GM18511 (cell line): ENCODE results near the gene MYH9.
"Not testable (repeated sequence)": the region's sequence is repeated elsewhere in the genome, so short reads cannot be mapped to it uniquely, and the experiment has no call there.

ENCODE experiments used
- ATAC-seq: cut with Tn5 transposase; IDR thresholded peaks from one replicate; pipeline ENCODE4 v1.9.1; 2021; ENCODE audit warnings: mild to moderate bottlenecking, moderate library complexity; ENCODE audit not compliant: unreplicated experiment

The MYH9 gene

GRCh38 chr22:36281781-36282327 is 105.9 kb downstream of the MYH9 start:
- ATAC-seq, result no peak

- ATAC-seq, result no peak
Observed at GRCh38 chr22:36280379-36280778, 107.4 kb downstream of the MYH9 start.

GRCh38 chr22:36279219-36279666 is 108.5 kb downstream of the MYH9 start:
- no peak for ATAC-seq

GRCh38 chr22:36277482-36278291 is 110.1 kb downstream of the MYH9 start:
- no peak for ATAC-seq

- no peak for ATAC-seq
Observed at GRCh38 chr22:36274531-36274930, 113.2 kb downstream of the MYH9 start.

- ATAC-seq, result not testable (repeated sequence)
Observed at GRCh38 chr22:36271951-36272350, 115.8 kb downstream of the MYH9 start.

GRCh38 chr22:36271231-36271630 is 116.5 kb downstream of the MYH9 start:
- not testable (repeated sequence) for ATAC-seq

- ATAC-seq, result no peak
Observed at GRCh38 chr22:36267896-36268485, 119.8 kb downstream of the MYH9 start.

GRCh38 chr22:36267058-36267457 is 120.7 kb downstream of the MYH9 start:
- ATAC-seq, result no peak

- not testable (repeated sequence) for ATAC-seq
Observed at GRCh38 chr22:36263886-36264664, 123.7 kb downstream of the MYH9 start.

- ATAC-seq, result not testable (repeated sequence)
Observed at GRCh38 chr22:36263216-36263673, 124.5 kb downstream of the MYH9 start.

GRCh38 chr22:36262307-36262706 is 125.5 kb downstream of the MYH9 start:
- not testable (repeated sequence) for ATAC-seq

GRCh38 chr22:36261675-36262074 is 126.1 kb downstream of the MYH9 start:
- not testable (repeated sequence) for ATAC-seq

GRCh38 chr22:36259615-36260300 is 128.0 kb downstream of the MYH9 start:
- no peak for ATAC-seq

GRCh38 chr22:36258701-36259614 is 128.8 kb downstream of the MYH9 start:
- ATAC-seq, result no peak

GRCh38 chr22:36257948-36258670 is 129.7 kb downstream of the MYH9 start:
- ATAC-seq, result no peak

- no peak for ATAC-seq
Observed at GRCh38 chr22:36257308-36257707, 130.5 kb downstream of the MYH9 start.

- ATAC-seq, result no peak
Observed at GRCh38 chr22:36256478-36256877, 131.3 kb downstream of the MYH9 start.

- ATAC-seq, result not testable (repeated sequence)
Observed at GRCh38 chr22:36255572-36255971, 132.2 kb downstream of the MYH9 start.
